A673 (cell line): ENCODE data around the gene CCDC141. TPM values are rescaled to one million over a fixed set of nuclear protein-coding genes. Genes with fewer than 3 reads are reported as not detected.
"Not testable (repeated sequence)": the region's sequence is repeated elsewhere in the genome, so short reads cannot be mapped to it uniquely, and the experiment has no call there.

ENCODE experiments used
- BruUV-seq: library from RNA; stranded (reverse); fragments of 400-500 nt; replicated peaks from 2 replicates; lab custom pipeline; 2021; lab: Mats Ljungman, UMichigan
- CTCF ChIA-PET: fragments of 300-600 bp; sonication (Branson Sonifier 250); formaldehyde crosslinking; loops from one replicate; lab custom pipeline; 2022; ENCODE audit warnings: antibody characterized with exemption; lab: Charles Lee
- POLR2A ChIA-PET: fragments of 300-600 bp; sonication (Branson Sonifier 250); formaldehyde crosslinking; loops from one replicate; lab custom pipeline; 2022; ENCODE audit warnings: antibody characterized with exemption; ENCODE audit not compliant: low non-redundant PET; lab: Charles Lee
- DNase-seq: peaks from one replicate; pipeline ENCODE4 v3.0.0-alpha.2; 2015; ENCODE audit warnings: low spot score
- H3K27ac ChIP-seq: fragments of 200-600 bp; sonication (generic); 2 replicates; pipeline ENCODE4 v1.5.1; 2016; ENCODE audit warnings: mixed run types, low read depth, mild to moderate bottlenecking, mixed read lengths, antibody characterized with exemption, low read length; ENCODE audit not compliant: poor library complexity, severe bottlenecking
- H3K27me3 ChIP-seq: fragments of 200-600 bp; sonication (generic); replicated peaks from 2 replicates; pipeline ENCODE4 v1.6.1; 2017; ENCODE audit warnings: mixed run types, low read depth, mild to moderate bottlenecking, mixed read lengths, antibody characterized with exemption, low read length; ENCODE audit not compliant: insufficient read depth, poor library complexity
- H3K36me3 ChIP-seq: fragments of 200-600 bp; sonication (generic); 2 replicates; pipeline ENCODE4 v1.6.1; 2016; ENCODE audit warnings: mixed run types, mild to moderate bottlenecking, mixed read lengths, antibody characterized with exemption, low read length; ENCODE audit not compliant: insufficient read depth, poor library complexity, severe bottlenecking
- H3K4me1 ChIP-seq: fragments of 200-600 bp; sonication (generic); 2 replicates; pipeline ENCODE4 v1.6.1; 2017; ENCODE audit warnings: mixed run types, mild to moderate bottlenecking, mixed read lengths, antibody characterized with exemption, low read length; ENCODE audit not compliant: insufficient read depth, poor library complexity, severe bottlenecking
- H3K4me3 ChIP-seq: fragments of 200-600 bp; sonication (generic); 2 replicates; pipeline ENCODE4 v1.5.1; 2016; ENCODE audit warnings: low read depth, mixed run types, mild to moderate bottlenecking, mixed read lengths, low read length; ENCODE audit not compliant: poor library complexity, severe bottlenecking
- H3K9me3 ChIP-seq: fragments of 200-600 bp; sonication (generic); 2 replicates; pipeline ENCODE4 v1.6.1; 2016; ENCODE audit warnings: mixed run types, low read depth, mild to moderate bottlenecking, mixed read lengths, antibody characterized with exemption, low read length; ENCODE audit not compliant: poor library complexity, severe bottlenecking
- CTCF ChIP-seq: fragments of 300-800, 200-600 bp; sonication (generic); conservative IDR thresholded peaks from 2 replicates; pipeline ENCODE4 v1.5.1; 2017; ENCODE audit warnings: low read depth, mild to moderate bottlenecking, antibody characterized with exemption, low read length, moderate library complexity, mixed read lengths
- EZH2 ChIP-seq: fragments of 200-600 bp; sonication (generic); IDR thresholded peaks from 2 replicates; pipeline ENCODE4 v1.6.1; 2017; ENCODE audit warnings: borderline replicate concordance, low read depth, mild to moderate bottlenecking, mixed read lengths, antibody characterized with exemption, low read length; ENCODE audit not compliant: poor library complexity, severe bottlenecking
- intact Hi-C: fragments of 100-400 bp; cut with micrococcal nuclease; formaldehyde crosslinking; loops from one replicate; pipeline ENCODE4 v1.10.0; 2022; ENCODE audit not compliant: unreplicated experiment
- total RNA-seq: library from RNA; stranded (reverse); gene quantifications from 2 replicates; pipeline ENCODE4 v1.2.3, GENCODE V29; 2021

CCDC141 gene
- total RNA-seq, 1 experiment from 2014 or later = not detected

DNA sequence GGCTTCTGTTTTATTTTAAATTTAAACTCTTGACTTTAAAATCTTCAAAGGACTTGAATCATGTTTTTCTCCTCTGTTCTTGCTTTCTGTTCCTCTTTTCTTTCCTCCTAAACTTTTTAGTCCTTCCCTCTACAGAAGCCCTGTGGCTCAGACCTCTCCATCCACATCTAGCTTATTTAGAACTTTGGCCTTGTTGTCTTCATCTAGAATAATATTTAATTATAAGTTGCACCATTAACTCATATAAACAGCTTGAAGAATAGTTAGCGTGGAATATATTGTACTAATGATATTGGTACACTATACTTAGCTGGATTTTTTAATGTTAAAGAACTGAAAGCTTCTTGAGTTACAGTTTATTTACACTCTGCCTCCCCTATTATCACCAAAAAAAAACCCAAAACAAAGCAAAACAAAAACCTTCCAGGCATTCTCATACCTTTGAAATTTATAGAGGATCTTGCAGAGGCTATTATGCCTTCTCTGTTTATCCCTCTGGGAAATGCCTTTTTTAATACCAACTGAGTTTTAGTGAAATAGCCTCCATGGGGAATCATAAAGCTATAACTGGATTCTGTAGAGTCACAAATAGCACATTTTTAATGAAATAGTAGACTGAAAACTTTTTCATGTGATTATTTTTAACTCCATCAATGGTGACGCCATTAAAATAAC, 9.2 kb upstream of the CCDC141 start:
- Histone ChIP-seq H3K4me1 (no peaks in the 10 kb centered on the region), H3K36me3 (no peaks in the 10 kb centered on the region), H3K27ac (no peak overlapping the region), H3K4me3 (no peak overlapping the region), H3K27me3 (no peaks in the 10 kb centered on the region), H3K9me3 (no peaks in the 10 kb centered on the region)
- DNase-seq = no peak
- POLR2A ChIA-PET = no interaction called here
- CTCF ChIA-PET = no interaction called here
- no TSS peak for BruUV-seq
- intact Hi-C loops = no loop called here
- TF ChIP-seq EZH2 = no peak

- ChIA-PET CTCF (no interaction called here), POLR2A (no interaction called here)
- no peaks in the 10 kb centered on the region for H3K36me3 ChIP-seq
- H3K4me1 ChIP-seq = no peaks in the 10 kb centered on the region
- no TSS peak for BruUV-seq
- intact Hi-C loops = no loop called here
- no peaks in the 10 kb centered on the region for H3K9me3 ChIP-seq
- no peak overlapping the region for H3K4me3 ChIP-seq
- no peak for DNase-seq
- H3K27me3 ChIP-seq = no peaks in the 10 kb centered on the region
- TF ChIP-seq EZH2 (no peak), CTCF (no peak)
- H3K27ac ChIP-seq = no peak overlapping the region
Observed at GRCh38 chr2:179057737-179058136, 7.8 kb upstream of the CCDC141 start.

DNA sequence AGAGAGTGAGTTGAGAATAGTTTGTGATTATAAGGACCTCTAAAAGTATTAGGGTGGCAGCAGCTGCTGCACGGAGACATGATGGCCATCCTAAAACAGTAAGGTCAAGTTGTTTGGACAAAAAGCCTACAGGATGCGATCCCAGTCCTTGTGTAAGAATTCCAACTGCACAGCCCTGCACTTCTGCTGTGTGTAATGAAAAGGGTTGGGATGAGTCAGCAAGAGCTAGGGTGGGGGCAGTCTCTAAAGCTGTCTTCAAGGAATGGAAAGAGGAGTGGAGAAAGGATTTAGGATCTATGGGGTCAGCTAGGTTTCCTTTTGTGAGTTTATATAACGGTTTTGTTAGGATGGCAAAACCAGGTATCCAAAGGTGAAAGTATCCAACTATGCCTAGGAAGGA, 3.6 kb upstream of the CCDC141 start:
- H3K27ac ChIP-seq, POLR2A ChIA-PET, H3K9me3 ChIP-seq, CTCF ChIA-PET, intact Hi-C loops, DNase-seq, BruUV-seq, H3K4me1 ChIP-seq, H3K4me3 ChIP-seq, H3K36me3 ChIP-seq, H3K27me3 ChIP-seq: not testable (repeated sequence)

DNA sequence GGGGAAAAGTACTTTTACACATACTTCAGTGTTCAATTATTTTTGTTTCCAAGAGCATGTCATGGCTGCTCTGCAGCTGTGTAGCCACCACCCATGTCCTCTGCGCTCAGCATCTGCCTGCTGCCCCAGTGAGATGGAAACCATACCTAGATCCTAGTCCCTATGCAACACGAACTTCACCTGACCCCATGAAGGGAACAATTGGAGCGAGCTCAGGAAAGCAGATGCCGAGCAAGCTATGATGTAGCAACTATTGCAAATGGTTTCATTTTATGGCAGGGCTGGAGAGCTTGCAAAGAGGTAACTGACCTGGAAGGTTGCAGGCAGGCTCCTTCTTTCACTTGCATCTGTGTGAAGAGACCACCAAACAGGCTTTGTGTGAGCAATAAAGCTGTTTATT, 1.3 kb upstream of the CCDC141 start:
- H3K9me3 ChIP-seq = no peaks in the 10 kb centered on the region
- BruUV-seq = no TSS peak
- peaks cover 4% of the 10 kb centered on the region for H3K27me3 ChIP-seq
- no peaks in the 10 kb centered on the region for H3K36me3 ChIP-seq
- no peak overlapping the region for H3K4me3 ChIP-seq
- ChIA-PET POLR2A (no interaction called here), CTCF (no interaction called here)
- no peak overlapping the region for H3K27ac ChIP-seq
- TF ChIP-seq EZH2 = no peak
- no peak for TF ChIP-seq CTCF
- DNase-seq = no peak
- no peaks in the 10 kb centered on the region for H3K4me1 ChIP-seq
- intact Hi-C loops = no loop called here
